DND-41 (cell line): ENCODE data around the gene ARHGAP6.

ENCODE experiments used
- CTCF ChIP-seq: IDR thresholded peaks from 2 replicates; pipeline ENCODE4 v1.5.1; 2012; ENCODE audit warnings: borderline replicate concordance, low read length, moderate library complexity, mild to moderate bottlenecking; ENCODE audit not compliant: poor library complexity, severe bottlenecking; ENCODE audit errors: extremely low read depth
- EZH2 ChIP-seq: IDR thresholded peaks from 3 replicates; pipeline ENCODE4 v1.6.1; 2012; ENCODE audit warnings: borderline replicate concordance, low read depth, mild to moderate bottlenecking, moderate library complexity, low read length, inconsistent platforms; ENCODE audit not compliant: severe bottlenecking

- TF ChIP-seq CTCF (no peak), EZH2 (no peak)
Observed at GRCh38 chrX:11670316-11670715, 4.6 kb upstream of the ARHGAP6 start.
